HAP-1 (cell line): ENCODE measurements around the gene SLC6A18.

Source experiments
- DNase-seq, 2 experiments: peaks; one replicate each; pipeline ENCODE4 v3.0.0-alpha.2; 2016 to 2020; ENCODE audit warnings: low spot score in 2 of 2
- H3K27me3 ChIP-seq: fragments of 250-450 bp; sonication (Bioruptor Pico); 2 replicates; pipeline ENCODE4 v1.5.1; 2020; ENCODE audit warnings: low read depth, mild to moderate bottlenecking, moderate library complexity
- H3K36me3 ChIP-seq: fragments of 250-450 bp; sonication (Bioruptor Pico); replicated peaks from 2 replicates; pipeline ENCODE4 v1.5.1; 2020; ENCODE audit warnings: mild to moderate bottlenecking
- H3K4me1 ChIP-seq: fragments of 250-450 bp; sonication (Bioruptor Pico); 2 replicates; pipeline ENCODE4 v1.5.1; 2020; ENCODE audit warnings: mild to moderate bottlenecking
- H3K4me3 ChIP-seq: fragments of 250-450 bp; sonication (Bioruptor Pico); 2 replicates; pipeline ENCODE4 v1.5.1; 2020; ENCODE audit warnings: mild to moderate bottlenecking, moderate library complexity
- H3K9me3 ChIP-seq: fragments of 250-450 bp; sonication (Bioruptor Pico); 2 replicates; pipeline ENCODE4 v1.5.1; 2020; ENCODE audit warnings: mild to moderate bottlenecking, moderate library complexity
- in situ Hi-C: fragments of 300-500 bp; cut with MboI; formaldehyde crosslinking; loops from 3 replicates; pipeline ENCODE4 v1.14.3; 2020; ENCODE audit warnings: low sequenced_read_pairs, inconsistent platforms, mixed read lengths

SLC6A18 gene

GRCh38 chr5:1225081-1225480 is at the start of gene SLC6A18:
TSS of gene SLC6A18 (plus strand) at chr5:1225381. CDS start at chr5:1225478, 97 bp downstream.
- Histone ChIP-seq H3K4me1 (no peaks in the 10 kb centered on the region), H3K9me3 (no peaks in the 10 kb centered on the region), H3K27me3 (peaks cover 15% of the 10 kb centered on the region), H3K4me3 (no peak within 1 kb of the TSS), H3K36me3 (no peaks in the 10 kb centered on the region)
- in situ Hi-C loops, result no loop called here
- no peak for DNase-seq

GRCh38 chr5:1175801-1176472 is 49.2 kb upstream of the SLC6A18 start:
- Histone ChIP-seq H3K9me3 (no peaks in the 10 kb centered on the region), H3K4me1 (no peaks in the 10 kb centered on the region; the same call in 1 of the 2 replicates), H3K27me3 (no peaks in the 10 kb centered on the region), H3K36me3 (no peaks in the 10 kb centered on the region), H3K4me3 (no peak overlapping the region)
- in situ Hi-C loops, result loop anchor here (10.0 kb wide), 1 partner anchor 469 kb away; no protein-coding TSS in a partner anchor
- no peak for DNase-seq

- peak in 1 of 2 experiments; percentile 41 for DNase-seq
- Histone ChIP-seq H3K27me3 (no peaks in the 10 kb centered on the region), H3K36me3 (no peaks in the 10 kb centered on the region), H3K4me3 (no peak overlapping the region), H3K9me3 (no peaks in the 10 kb centered on the region), H3K4me1 (no peaks in the 10 kb centered on the region; the same call in 1 of the 2 replicates)
- in situ Hi-C loops, result loop anchor here (10.0 kb wide), 1 partner anchor 468 kb away; no protein-coding TSS in a partner anchor
Measured at GRCh38 chr5:1176473-1177391, 48.4 kb upstream of the SLC6A18 start.

GRCh38 chr5:1177826-1178528 is 47.2 kb upstream of the SLC6A18 start:
- no peaks in the 10 kb centered on the region; the same call in 1 of the 2 replicates for H3K4me1 ChIP-seq
- DNase-seq, result no peak
- H3K36me3 ChIP-seq, result no peaks in the 10 kb centered on the region
- H3K4me3 ChIP-seq, result no peak overlapping the region
- no peaks in the 10 kb centered on the region for H3K9me3 ChIP-seq
- in situ Hi-C loops, result loop anchor here (10.0 kb wide), 1 partner anchor 467 kb away; no protein-coding TSS in a partner anchor
- no peaks in the 10 kb centered on the region for H3K27me3 ChIP-seq

GRCh38 chr5:1178529-1179382 is 46.4 kb upstream of the SLC6A18 start:
- in situ Hi-C loops, result loop anchor here (10.0 kb wide), 1 partner anchor 466 kb away; no protein-coding TSS in a partner anchor
- no peaks in the 10 kb centered on the region for H3K36me3 ChIP-seq
- H3K4me3 ChIP-seq, result no peak overlapping the region
- no peaks in the 10 kb centered on the region; the same call in 1 of the 2 replicates for H3K4me1 ChIP-seq
- no peaks in the 10 kb centered on the region for H3K9me3 ChIP-seq
- DNase-seq, result no peak
- H3K27me3 ChIP-seq, result no peaks in the 10 kb centered on the region

- Histone ChIP-seq H3K9me3 (no peaks in the 10 kb centered on the region), H3K27me3 (no peaks in the 10 kb centered on the region), H3K4me3 (no peak overlapping the region), H3K36me3 (no peaks in the 10 kb centered on the region), H3K4me1 (no peaks in the 10 kb centered on the region)
- DNase-seq, result no peak
- in situ Hi-C loops, result loop anchor here (10.0 kb wide), 1 partner anchor 465 kb away; no protein-coding TSS in a partner anchor
Measured at GRCh38 chr5:1179383-1179715, 45.8 kb upstream of the SLC6A18 start.

GRCh38 chr5:1180096-1180495 is 45.1 kb upstream of the SLC6A18 start:
- H3K4me3 ChIP-seq, result no peak overlapping the region
- no peaks in the 10 kb centered on the region for H3K36me3 ChIP-seq
- in situ Hi-C loops, result no loop called here
- no peak for DNase-seq
- H3K4me1 ChIP-seq, result no peaks in the 10 kb centered on the region
- H3K9me3 ChIP-seq, result no peaks in the 10 kb centered on the region
- no peaks in the 10 kb centered on the region for H3K27me3 ChIP-seq

GRCh38 chr5:1180841-1181271 is 44.3 kb upstream of the SLC6A18 start:
- no peak overlapping the region for H3K4me3 ChIP-seq
- in situ Hi-C loops, result no loop called here
- H3K36me3 ChIP-seq, result no peaks in the 10 kb centered on the region
- no peaks in the 10 kb centered on the region for H3K9me3 ChIP-seq
- H3K27me3 ChIP-seq, result no peaks in the 10 kb centered on the region
- no peak for DNase-seq
- H3K4me1 ChIP-seq, result no peaks in the 10 kb centered on the region

- Histone ChIP-seq H3K4me3 (no peak overlapping the region), H3K27me3 (no peaks in the 10 kb centered on the region), H3K4me1 (no peaks in the 10 kb centered on the region), H3K36me3 (no peaks in the 10 kb centered on the region), H3K9me3 (no peaks in the 10 kb centered on the region)
- in situ Hi-C loops, result no loop called here
- DNase-seq, result no peak
Measured at GRCh38 chr5:1181451-1182359, 43.5 kb upstream of the SLC6A18 start.

GRCh38 chr5:1182360-1182632 is 42.9 kb upstream of the SLC6A18 start:
- H3K4me3 ChIP-seq, result no peak overlapping the region
- no peaks in the 10 kb centered on the region for H3K27me3 ChIP-seq
- H3K4me1 ChIP-seq, result no peaks in the 10 kb centered on the region
- no peaks in the 10 kb centered on the region for H3K36me3 ChIP-seq
- in situ Hi-C loops, result no loop called here
- no peak for DNase-seq
- H3K9me3 ChIP-seq, result no peaks in the 10 kb centered on the region

GRCh38 chr5:1182633-1183423 is 42.4 kb upstream of the SLC6A18 start:
- no peak for DNase-seq
- Histone ChIP-seq H3K9me3 (no peaks in the 10 kb centered on the region), H3K4me1 (no peaks in the 10 kb centered on the region), H3K4me3 (no peak overlapping the region), H3K36me3 (no peaks in the 10 kb centered on the region), H3K27me3 (no peaks in the 10 kb centered on the region)
- in situ Hi-C loops, result no loop called here
